Prostate gland (tissue), 2 donors: Measurements from ENCODE around the gene RGS2. TPM values are rescaled to one million over a fixed set of nuclear protein-coding genes. Genes with fewer than 3 reads are reported as not detected.

ENCODE experiments used
- DNase-seq: peaks from one replicate; pipeline ENCODE4 v3.0.0-alpha.2; 2019; ENCODE audit warnings: low spot score
- H3K27ac ChIP-seq, 2 donors: fragments of 200-600 bp; sonication (generic); 2 replicates each; pipeline ENCODE4 v1.5.1; 2017 to 2019
- H3K27me3 ChIP-seq: fragments of 200-600 bp; sonication (generic); replicated peaks from 2 replicates; pipeline ENCODE4 v1.5.1; 2019; ENCODE audit not compliant: insufficient read depth
- H3K36me3 ChIP-seq, 2 donors: fragments of 200-600 bp; sonication (generic); 1 replicate in 1 of 2; 2 replicates in 1 of 2; pipeline versions ENCODE4 v1.5.1 to v1.8.1; 2017 to 2019
- H3K4me1 ChIP-seq: fragments of 200-600 bp; sonication (generic); replicated peaks from 2 replicates; pipeline ENCODE4 v1.5.1; 2019
- H3K4me3 ChIP-seq, 2 donors: fragments of 200-600 bp; sonication (generic); 2 replicates each; pipeline ENCODE4 v1.5.1; 2017 to 2019
- H3K9me3 ChIP-seq: fragments of 200-600 bp; sonication (generic); 2 replicates; pipeline ENCODE4 v1.5.1; 2017
- POLR2A ChIP-seq: fragments of 450-650 bp; IDR thresholded peaks from one replicate; pipeline ENCODE4 v1.6.1; 2016; ENCODE audit warnings: antibody characterized with exemption, mild to moderate bottlenecking
- POLR2AphosphoS5 ChIP-seq: sonication (generic); formaldehyde crosslinking; IDR thresholded peaks from one replicate; pipeline ENCODE4 v1.6.1; 2017; ENCODE audit warnings: antibody characterized with exemption
- WGBS: methylation state at CpG from one replicate; pipeline ENCODE4 v1.1.5; 2018; 5-methylcytosine and 5-hydroxymethylcytosine counted together
- intact Hi-C: fragments of 100-400 bp; cut with DNase I; formaldehyde crosslinking; loops from one replicate; pipeline ENCODE4 v1.14.2; 2022
- total RNA-seq, 2 donors: library from RNA; depleted of rRNA; stranded (reverse); fragments of >200 nt; gene quantifications; one replicate each; pipeline ENCODE4 v1.1.0, GENCODE V29; 2016
- TF ChIP-seq, protein P1 (sequence below), 4 experiments: fragments of 200-600 bp in 2 of 4; fragments of 450-650 bp in 2 of 4; sonication (generic) in 2 of 4; IDR thresholded peaks; 1 replicate in 3 of 4; 2 replicates in 1 of 4; pipeline ENCODE4 v1.5.1; 2016 to 2019; ENCODE audit warnings: antibody characterized with exemption in 4 of 4, mild to moderate bottlenecking in 2 of 4, moderate library complexity in 2 of 4

The RGS2 gene
- total RNA-seq, 2 donors from 2014 or later, result 70.2 to 129 TPM

GRCh38 chr1:192861860-192862259, 53.0 kb downstream of the RGS2 start:
- intact Hi-C loops, result no loop called here
- Histone ChIP-seq H3K27ac (peak overlapping the region in 1 of 2 donors; percentile 52), H3K4me1 (no peaks in the 10 kb centered on the region), H3K4me3 (no peak overlapping the region), H3K9me3 (no peaks in the 10 kb centered on the region), H3K36me3 (no peaks in the 10 kb centered on the region), H3K27me3 (no peaks in the 10 kb centered on the region)
- peak; percentile 56 for DNase-seq
- TF ChIP-seq, protein P1, sequence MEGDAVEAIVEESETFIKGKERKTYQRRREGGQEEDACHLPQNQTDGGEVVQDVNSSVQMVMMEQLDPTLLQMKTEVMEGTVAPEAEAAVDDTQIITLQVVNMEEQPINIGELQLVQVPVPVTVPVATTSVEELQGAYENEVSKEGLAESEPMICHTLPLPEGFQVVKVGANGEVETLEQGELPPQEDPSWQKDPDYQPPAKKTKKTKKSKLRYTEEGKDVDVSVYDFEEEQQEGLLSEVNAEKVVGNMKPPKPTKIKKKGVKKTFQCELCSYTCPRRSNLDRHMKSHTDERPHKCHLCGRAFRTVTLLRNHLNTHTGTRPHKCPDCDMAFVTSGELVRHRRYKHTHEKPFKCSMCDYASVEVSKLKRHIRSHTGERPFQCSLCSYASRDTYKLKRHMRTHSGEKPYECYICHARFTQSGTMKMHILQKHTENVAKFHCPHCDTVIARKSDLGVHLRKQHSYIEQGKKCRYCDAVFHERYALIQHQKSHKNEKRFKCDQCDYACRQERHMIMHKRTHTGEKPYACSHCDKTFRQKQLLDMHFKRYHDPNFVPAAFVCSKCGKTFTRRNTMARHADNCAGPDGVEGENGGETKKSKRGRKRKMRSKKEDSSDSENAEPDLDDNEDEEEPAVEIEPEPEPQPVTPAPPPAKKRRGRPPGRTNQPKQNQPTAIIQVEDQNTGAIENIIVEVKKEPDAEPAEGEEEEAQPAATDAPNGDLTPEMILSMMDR (IDR thresholded peaks at IDR 0.05), result no peak
- TF ChIP-seq POLR2A (no peak), POLR2AphosphoS5 (peak; percentile 90)
- 21% methylated on average over 4 of the region's 4 CpGs for WGBS

Other genes with a start within 250 kb of the RGS2 start
- 10 to 100 TPM; 43.0 to 57.3 TPM for gene RGS1, start 233.3 kb upstream of the RGS2 start, total RNA-seq
- gene RGS13, start 172.9 kb upstream of the RGS2 start, total RNA-seq, result not detected